ENCODE results near the gene ACOT2. TPM values are rescaled to one million over a fixed set of nuclear protein-coding genes. Genes with fewer than 3 reads are reported as not detected.

The ACOT2 gene, protein sequence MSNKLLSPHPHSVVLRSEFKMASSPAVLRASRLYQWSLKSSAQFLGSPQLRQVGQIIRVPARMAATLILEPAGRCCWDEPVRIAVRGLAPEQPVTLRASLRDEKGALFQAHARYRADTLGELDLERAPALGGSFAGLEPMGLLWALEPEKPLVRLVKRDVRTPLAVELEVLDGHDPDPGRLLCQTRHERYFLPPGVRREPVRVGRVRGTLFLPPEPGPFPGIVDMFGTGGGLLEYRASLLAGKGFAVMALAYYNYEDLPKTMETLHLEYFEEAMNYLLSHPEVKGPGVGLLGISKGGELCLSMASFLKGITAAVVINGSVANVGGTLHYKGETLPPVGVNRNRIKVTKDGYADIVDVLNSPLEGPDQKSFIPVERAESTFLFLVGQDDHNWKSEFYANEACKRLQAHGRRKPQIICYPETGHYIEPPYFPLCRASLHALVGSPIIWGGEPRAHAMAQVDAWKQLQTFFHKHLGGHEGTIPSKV
- 27.2 and 29.3 TPM in 2 replicates for total RNA-seq

DNA sequence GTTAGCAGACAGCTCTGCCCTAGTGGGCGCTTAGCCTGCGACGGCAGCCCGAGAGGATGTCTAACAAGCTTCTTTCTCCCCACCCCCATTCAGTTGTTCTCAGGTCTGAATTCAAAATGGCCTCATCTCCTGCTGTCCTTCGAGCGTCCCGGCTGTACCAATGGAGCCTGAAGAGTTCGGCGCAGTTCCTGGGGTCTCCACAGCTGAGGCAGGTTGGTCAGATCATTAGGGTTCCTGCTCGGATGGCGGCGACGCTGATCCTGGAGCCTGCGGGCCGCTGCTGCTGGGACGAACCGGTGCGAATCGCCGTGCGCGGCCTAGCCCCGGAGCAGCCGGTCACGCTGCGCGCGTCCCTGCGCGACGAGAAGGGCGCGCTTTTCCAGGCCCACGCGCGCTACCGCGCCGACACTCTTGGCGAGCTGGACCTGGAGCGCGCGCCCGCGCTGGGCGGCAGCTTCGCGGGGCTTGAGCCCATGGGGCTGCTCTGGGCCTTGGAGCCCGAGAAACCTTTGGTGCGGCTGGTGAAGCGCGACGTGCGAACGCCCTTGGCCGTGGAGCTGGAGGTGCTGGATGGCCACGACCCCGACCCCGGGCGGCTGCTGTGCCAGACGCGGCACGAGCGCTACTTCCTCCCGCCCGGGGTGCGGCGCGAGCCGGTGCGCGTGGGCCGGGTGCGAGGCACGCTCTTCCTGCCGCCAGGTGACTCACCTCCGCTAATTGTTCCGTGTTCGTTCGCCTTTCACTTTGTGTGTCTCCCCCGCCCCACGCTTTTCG, at the start of gene ACOT2:
TSS of gene ACOT2 (plus strand) at position 29 of the 774 bp plus-strand sequence. CDS start at position 57, 28 bp downstream.

DNA sequence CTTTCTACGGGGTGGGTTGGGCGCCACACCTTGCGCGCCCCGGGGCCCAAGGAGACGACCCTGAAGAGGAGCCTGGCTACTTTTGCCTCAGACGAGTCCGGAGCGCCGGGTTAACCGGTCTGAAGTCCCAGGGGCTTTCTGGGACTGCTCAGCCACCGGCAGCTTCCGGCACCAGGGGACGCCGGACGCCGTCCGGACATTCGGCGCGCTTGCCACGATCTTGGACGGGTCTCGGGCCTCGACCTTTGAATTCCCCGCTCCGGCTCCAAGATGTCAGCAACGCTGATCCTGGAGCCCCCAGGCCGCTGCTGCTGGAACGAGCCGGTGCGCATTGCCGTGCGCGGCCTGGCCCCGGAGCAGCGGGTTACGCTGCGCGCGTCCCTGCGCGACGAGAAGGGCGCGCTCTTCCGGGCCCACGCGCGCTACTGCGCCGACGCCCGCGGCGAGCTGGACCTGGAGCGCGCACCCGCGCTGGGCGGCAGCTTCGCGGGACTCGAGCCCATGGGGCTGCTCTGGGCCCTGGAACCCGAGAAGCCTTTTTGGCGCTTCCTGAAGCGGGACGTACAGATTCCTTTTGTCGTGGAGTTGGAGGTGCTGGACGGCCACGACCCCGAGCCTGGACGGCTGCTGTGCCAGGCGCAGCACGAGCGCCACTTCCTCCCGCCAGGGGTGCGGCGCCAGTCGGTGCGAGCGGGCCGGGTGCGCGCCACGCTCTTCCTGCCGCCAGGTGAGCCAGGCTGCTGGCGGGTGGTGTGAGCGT, 22.9 kb downstream of the ACOT2 start, which contains the start of gene ACOT4:
TSS of gene ACOT4 (plus strand) at position 184 of the 760 bp plus-strand sequence. CDS start at position 271, 87 bp downstream.

DNA sequence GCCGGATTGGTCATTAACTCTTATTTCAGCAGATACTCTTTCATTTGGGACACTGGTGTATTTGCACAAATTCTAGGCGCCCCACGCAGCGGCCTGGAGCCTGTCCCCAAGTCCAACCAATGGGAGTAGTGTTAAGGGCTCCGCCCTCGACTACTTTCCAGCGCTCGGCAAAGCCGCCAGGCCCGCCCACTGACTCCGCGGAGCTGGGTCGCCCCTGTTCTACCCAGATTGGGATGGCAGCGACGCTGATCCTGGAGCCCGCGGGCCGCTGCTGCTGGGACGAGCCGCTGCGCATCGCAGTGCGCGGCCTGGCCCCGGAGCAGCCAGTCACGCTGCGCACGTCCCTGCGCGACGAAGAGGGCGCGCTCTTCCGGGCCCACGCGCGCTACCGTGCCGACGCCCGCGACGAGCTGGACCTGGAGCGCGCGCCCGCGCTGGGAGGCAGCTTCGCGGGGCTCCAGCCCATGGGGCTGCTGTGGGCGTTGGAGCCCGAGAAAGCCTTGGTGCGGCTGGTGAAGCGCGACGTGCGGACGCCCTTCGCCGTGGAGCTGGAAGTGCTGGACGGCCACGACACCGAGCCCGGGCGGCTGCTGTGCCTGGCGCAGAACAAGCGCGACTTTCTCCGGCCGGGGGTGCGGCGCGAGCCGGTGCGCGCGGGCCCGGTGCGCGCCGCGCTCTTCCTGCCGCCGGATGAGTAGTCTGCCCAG, 43.5 kb downstream of the ACOT2 start, which contains the start of gene ACOT6:
TSS of gene ACOT6 (plus strand) at position 179 of the 707 bp plus-strand sequence. CDS start at position 234, 55 bp downstream.

Other genes with a start within 250 kb of the ACOT2 start
- 32.2 and 41.2 TPM in 2 replicates for gene NUMB, start 110.7 kb upstream of the ACOT2 start, total RNA-seq
- gene RIOX1, start 78.3 kb upstream of the ACOT2 start, total RNA-seq = 11.3 and 15.8 TPM in 2 replicates
- gene ACOT1, start 32.1 kb upstream of the ACOT2 start, total RNA-seq = 3.5 and 6.0 TPM in 2 replicates
- under 0.01 and 0.30 TPM in 2 replicates for gene HEATR4, start 10.3 kb upstream of the ACOT2 start, total RNA-seq
- gene ACOT4, start 22.7 kb downstream of the ACOT2 start, total RNA-seq = 0.76 and 0.98 TPM in 2 replicates
- not detected in 2 replicates for gene ACOT6, start 43.3 kb downstream of the ACOT2 start, total RNA-seq
- 8.4 and 11.0 TPM in 2 replicates for gene DNAL1, start 75.8 kb downstream of the ACOT2 start, total RNA-seq
- 38.7 and 45.0 TPM in 2 replicates for gene PNMA1, start 145.2 kb downstream of the ACOT2 start, total RNA-seq

All from smooth muscle cell of the pulmonary artery (primary cell).